ENCODE measurements around the gene LIMK1.

DNA sequence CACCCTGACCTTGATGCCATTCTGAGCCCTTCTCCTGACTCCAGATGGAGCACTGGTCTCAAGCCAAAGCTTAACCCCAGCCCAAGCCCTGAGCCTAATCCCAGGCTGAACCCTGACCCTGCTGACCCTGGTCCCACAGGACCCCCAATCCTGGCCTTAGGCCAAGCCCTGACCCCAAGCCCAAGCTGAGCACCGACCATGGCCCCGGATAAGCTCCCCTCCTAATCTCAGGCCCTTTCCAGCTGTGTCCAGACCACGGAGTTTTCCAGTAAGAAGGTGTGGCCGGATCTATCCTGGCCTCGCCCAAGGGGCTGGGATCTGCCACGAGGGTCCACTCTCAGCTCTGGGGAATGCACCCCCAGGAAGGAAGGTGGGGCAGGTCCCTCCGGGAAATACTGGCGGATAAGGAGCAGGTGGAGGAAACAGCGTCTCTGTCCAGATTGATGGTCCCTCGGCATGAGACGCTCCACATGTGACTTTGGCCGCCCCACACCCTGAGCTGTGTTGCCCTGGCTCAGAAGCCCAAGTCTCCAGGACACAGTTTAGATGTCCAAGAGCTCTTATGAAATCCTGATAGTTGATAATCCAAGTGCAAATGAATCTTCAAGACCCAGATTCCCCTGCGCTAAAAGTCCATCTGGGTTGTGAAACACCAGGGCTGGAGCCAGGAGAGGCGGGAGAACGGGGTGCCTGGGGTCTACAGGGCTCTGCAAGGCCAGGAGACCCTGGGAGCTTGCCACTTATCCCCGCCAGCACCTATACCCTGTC lies 45.2 kb upstream of the LIMK1 start:
- TF ChIP-seq, protein P1, sequence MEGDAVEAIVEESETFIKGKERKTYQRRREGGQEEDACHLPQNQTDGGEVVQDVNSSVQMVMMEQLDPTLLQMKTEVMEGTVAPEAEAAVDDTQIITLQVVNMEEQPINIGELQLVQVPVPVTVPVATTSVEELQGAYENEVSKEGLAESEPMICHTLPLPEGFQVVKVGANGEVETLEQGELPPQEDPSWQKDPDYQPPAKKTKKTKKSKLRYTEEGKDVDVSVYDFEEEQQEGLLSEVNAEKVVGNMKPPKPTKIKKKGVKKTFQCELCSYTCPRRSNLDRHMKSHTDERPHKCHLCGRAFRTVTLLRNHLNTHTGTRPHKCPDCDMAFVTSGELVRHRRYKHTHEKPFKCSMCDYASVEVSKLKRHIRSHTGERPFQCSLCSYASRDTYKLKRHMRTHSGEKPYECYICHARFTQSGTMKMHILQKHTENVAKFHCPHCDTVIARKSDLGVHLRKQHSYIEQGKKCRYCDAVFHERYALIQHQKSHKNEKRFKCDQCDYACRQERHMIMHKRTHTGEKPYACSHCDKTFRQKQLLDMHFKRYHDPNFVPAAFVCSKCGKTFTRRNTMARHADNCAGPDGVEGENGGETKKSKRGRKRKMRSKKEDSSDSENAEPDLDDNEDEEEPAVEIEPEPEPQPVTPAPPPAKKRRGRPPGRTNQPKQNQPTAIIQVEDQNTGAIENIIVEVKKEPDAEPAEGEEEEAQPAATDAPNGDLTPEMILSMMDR (IDR thresholded peaks at IDR 0.05): no peak
- peak in 2 of 3 donors; percentile 48 to 61 for TF ChIP-seq POLR2AphosphoS5 (IDR thresholded peaks at IDR 0.05)

Measured in breast epithelium (tissue), 3 donors.